Measurements from ENCODE around the gene CADPS. TPM values are rescaled to one million over a fixed set of nuclear protein-coding genes. Genes with fewer than 3 reads are reported as not detected.

CADPS gene
- total and polyA plus RNA-seq, 2 experiments from 2014 or later, result 2.8 to 8.1 TPM

DNA sequence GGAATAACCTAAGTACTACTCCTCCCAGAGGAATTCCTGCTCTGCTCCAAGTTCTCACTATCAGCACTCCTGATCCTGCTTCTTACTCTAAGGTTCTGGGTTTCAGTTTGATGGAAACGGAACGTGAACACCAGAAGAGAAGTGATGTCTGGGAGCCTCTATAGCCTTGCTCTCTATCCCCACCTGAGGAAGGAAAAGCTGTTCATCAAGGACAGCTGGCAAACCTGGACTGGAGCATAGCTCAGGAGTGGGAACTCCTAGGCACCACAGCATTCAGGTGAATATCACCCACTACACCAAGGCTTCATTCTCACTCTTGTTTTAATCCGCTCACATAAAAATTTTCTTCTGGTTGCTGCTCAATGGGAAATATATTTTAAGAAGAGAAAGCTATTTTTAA, 13.0 kb upstream of the CADPS start:
- Histone ChIP-seq H3K4me1 (ENCODE audit: insufficient read depth) (no peaks in the 10 kb centered on the region), H4K20me1 (ENCODE audit: insufficient read depth, poor library complexity, severe bottlenecking) (no peaks in the 10 kb centered on the region), H2AFZ (no peak overlapping the region), H3K4me2 (no peak overlapping the region), H3K27me3 (peaks cover 20% of the 10 kb centered on the region), H3K9me3 (ENCODE audit: low read depth) (no peaks in the 10 kb centered on the region), H3K27ac (no peak overlapping the region), H3K4me3 (no peak overlapping the region), H3K36me3 (replicated peaks; ENCODE audit: insufficient read depth, low read depth) (no peaks in the 10 kb centered on the region), H3K9me2 (replicated peaks; ENCODE audit: insufficient read depth) (no peaks in the 10 kb centered on the region), H3K79me2 (no peaks in the 10 kb centered on the region)
- peak; percentile 19 for DNase-seq (ENCODE audit: low spot score)
- TF ChIP-seq EZH2phosphoT487 (IDR thresholded peaks at IDR 0.05; ENCODE audit: low read depth, severe bottlenecking, unreplicated experiment), result no peak
- TF ChIP-seq, protein P1, sequence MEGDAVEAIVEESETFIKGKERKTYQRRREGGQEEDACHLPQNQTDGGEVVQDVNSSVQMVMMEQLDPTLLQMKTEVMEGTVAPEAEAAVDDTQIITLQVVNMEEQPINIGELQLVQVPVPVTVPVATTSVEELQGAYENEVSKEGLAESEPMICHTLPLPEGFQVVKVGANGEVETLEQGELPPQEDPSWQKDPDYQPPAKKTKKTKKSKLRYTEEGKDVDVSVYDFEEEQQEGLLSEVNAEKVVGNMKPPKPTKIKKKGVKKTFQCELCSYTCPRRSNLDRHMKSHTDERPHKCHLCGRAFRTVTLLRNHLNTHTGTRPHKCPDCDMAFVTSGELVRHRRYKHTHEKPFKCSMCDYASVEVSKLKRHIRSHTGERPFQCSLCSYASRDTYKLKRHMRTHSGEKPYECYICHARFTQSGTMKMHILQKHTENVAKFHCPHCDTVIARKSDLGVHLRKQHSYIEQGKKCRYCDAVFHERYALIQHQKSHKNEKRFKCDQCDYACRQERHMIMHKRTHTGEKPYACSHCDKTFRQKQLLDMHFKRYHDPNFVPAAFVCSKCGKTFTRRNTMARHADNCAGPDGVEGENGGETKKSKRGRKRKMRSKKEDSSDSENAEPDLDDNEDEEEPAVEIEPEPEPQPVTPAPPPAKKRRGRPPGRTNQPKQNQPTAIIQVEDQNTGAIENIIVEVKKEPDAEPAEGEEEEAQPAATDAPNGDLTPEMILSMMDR (IDR thresholded peaks at IDR 0.05; ENCODE audit: poor library complexity), result no peak
- no peak for TF ChIP-seq EZH2 (IDR thresholded peaks at IDR 0.05; ENCODE audit: borderline replicate concordance)
- WGBS (ENCODE audit: low lambda C conversion rate, missing lambda C conversion rate), result 18% methylated on average over 3 of the region's 3 CpGs

DNA sequence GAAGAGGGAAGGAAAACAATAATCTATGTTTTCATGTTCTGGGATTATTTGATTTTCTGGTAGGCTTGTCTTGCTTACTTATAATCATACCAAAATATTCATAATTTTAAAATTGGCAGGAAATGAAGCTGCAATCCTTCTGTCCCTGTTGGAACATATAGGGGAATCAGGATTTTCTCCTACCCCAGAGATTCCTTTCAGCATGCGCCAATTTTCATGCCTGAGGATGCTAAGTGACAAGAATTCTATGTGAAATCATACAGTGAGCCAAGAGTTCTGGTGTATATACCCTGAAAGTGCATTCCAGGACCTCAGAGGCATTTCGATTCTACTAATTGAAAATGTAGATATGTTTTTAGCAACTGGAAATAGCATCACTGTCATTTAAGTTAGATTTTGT, 9.9 kb upstream of the CADPS start:
- WGBS (ENCODE audit: low lambda C conversion rate, missing lambda C conversion rate), result 88% methylated on average over 2 of the region's 2 CpGs
- Histone ChIP-seq H4K20me1 (ENCODE audit: insufficient read depth, poor library complexity, severe bottlenecking) (no peaks in the 10 kb centered on the region), H3K27ac (no peak overlapping the region), H3K4me2 (no peak overlapping the region), H3K4me3 (no peak overlapping the region), H3K9me3 (ENCODE audit: low read depth) (no peaks in the 10 kb centered on the region), H3K27me3 (peaks cover 20% of the 10 kb centered on the region), H3K79me2 (no peaks in the 10 kb centered on the region), H2AFZ (no peak overlapping the region), H3K9me2 (replicated peaks; ENCODE audit: insufficient read depth) (no peaks in the 10 kb centered on the region), H3K36me3 (replicated peaks; ENCODE audit: insufficient read depth, low read depth) (no peaks in the 10 kb centered on the region), H3K4me1 (ENCODE audit: insufficient read depth) (no peaks in the 10 kb centered on the region)
- TF ChIP-seq, protein P1 (IDR thresholded peaks at IDR 0.05; ENCODE audit: poor library complexity), result no peak
- TF ChIP-seq EZH2phosphoT487 (IDR thresholded peaks at IDR 0.05; ENCODE audit: low read depth, severe bottlenecking, unreplicated experiment), result no peak
- no peak for TF ChIP-seq EZH2 (IDR thresholded peaks at IDR 0.05; ENCODE audit: borderline replicate concordance)
- DNase-seq (ENCODE audit: low spot score), result no peak

DNA sequence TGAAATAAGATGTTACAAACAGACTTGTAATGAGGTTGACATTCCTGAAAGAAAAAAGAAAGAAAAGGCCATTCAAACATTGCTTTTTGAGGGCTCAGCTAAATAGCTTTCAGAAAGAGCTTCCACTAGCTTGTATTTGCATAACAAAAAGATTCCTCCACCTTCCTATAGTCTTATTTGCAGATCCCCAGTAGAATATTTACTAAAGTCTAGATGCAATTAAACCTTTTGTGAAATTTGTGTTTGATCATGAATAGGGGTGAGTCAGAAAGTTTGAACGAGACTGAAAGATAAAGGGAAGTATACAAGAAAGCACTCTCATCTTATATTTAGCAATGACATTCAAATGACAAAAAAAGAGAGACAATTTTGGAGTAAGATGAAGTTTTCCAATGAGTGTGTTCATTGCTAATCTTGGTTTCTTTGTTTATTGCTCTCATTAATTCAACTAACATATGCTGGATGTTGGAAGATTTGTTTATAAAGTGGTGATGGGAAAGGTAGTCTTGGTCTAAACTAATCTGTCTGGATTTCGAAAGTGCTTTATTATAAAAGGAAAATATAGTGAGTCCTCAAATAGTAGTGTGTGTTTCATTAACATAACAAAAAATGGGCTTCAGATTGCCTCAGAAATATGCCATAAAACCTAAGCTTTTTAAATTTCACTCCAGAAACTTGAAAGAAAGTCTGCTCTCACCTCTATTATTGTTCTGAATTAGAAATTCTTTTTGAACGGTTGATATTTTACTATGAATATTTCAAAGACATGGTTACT, 9.1 kb upstream of the CADPS start:
- Histone ChIP-seq H3K4me3 (no peak overlapping the region), H2AFZ (no peak overlapping the region), H3K4me1 (ENCODE audit: insufficient read depth) (no peaks in the 10 kb centered on the region), H4K20me1 (ENCODE audit: insufficient read depth, poor library complexity, severe bottlenecking) (no peaks in the 10 kb centered on the region), H3K27me3 (peaks cover 16% of the 10 kb centered on the region), H3K9me2 (replicated peaks; ENCODE audit: insufficient read depth) (no peaks in the 10 kb centered on the region), H3K9me3 (ENCODE audit: low read depth) (no peaks in the 10 kb centered on the region), H3K27ac (no peak overlapping the region), H3K79me2 (no peaks in the 10 kb centered on the region), H3K36me3 (replicated peaks; ENCODE audit: insufficient read depth, low read depth) (no peaks in the 10 kb centered on the region), H3K4me2 (no peak overlapping the region)
- WGBS (ENCODE audit: low lambda C conversion rate, missing lambda C conversion rate), result 37% methylated on average over 3 of the region's 3 CpGs
- DNase-seq (ENCODE audit: low spot score), result no peak
- TF ChIP-seq EZH2phosphoT487 (IDR thresholded peaks at IDR 0.05; ENCODE audit: low read depth, severe bottlenecking, unreplicated experiment), result no peak
- TF ChIP-seq, protein P1 (IDR thresholded peaks at IDR 0.05; ENCODE audit: poor library complexity), result no peak
- no peak for TF ChIP-seq EZH2 (IDR thresholded peaks at IDR 0.05; ENCODE audit: borderline replicate concordance)

All from hepatocyte (in vitro differentiated cells).